ENCODE results near the gene HCAR3. TPM values are rescaled to one million over a fixed set of nuclear protein-coding genes. Genes with fewer than 3 reads are reported as not detected.

The HCAR3 gene
- total and polyA plus RNA-seq, 2 of the 8 experiments (the other 6 are each of a cell fraction or from before 2014, with no cell fraction given) = not detected

DNA sequence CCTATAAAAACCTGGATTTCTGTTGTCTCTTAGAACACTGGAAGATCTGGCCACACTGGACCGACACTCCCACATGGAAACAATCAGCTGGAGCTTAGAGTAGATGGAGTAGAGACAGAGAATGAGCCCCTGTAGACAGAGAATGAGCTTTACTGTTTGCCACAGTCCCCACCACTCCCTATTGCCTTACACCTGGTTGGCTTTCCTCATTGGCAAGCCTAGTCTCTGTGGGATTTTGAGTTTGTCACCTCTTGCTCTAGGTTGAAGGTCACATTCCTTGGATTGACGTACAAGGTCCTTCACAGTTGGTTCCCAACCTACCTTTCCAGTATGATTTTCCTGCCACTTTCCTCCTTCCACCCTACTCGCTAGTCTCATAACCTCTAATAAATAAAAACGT lies 16.0 kb upstream of the HCAR3 start (continued):
- TF ChIP-seq YY1 (IDR thresholded peaks at IDR 0.05; ENCODE audit: low read depth, low read length) = no peak

Measured in H1 (cell line).